ENCODE measurements around the gene EGFR.

Gene EGFR

GRCh38 chr7:55130395-55131141 lies 111.8 kb downstream of the EGFR start:
- no peaks in the 10 kb centered on the region for H3K79me2 ChIP-seq (ENCODE audit: insufficient read depth, low read length)
- H4K20me1 ChIP-seq (ENCODE audit: insufficient read depth, low read length) = no peaks in the 10 kb centered on the region
- H3K4me2 ChIP-seq (ENCODE audit: low read length) = no peak overlapping the region
- no peak overlapping the region for H2AFZ ChIP-seq (ENCODE audit: low read length)
- H3K4me3 ChIP-seq (ENCODE audit: low read depth, low read length, poor library complexity, severe bottlenecking) = no peak overlapping the region
- 0 out of 2 replicates have a peak, but pooled peaks cover 3% of the 10 kb centered on the region for H3K27me3 ChIP-seq (ENCODE audit: insufficient read depth, low read length)
- no peaks in the 10 kb centered on the region for H3F3A ChIP-seq (ENCODE audit: insufficient read depth, low read length)
- no peaks in the 10 kb centered on the region for H3K36me3 ChIP-seq (ENCODE audit: insufficient read depth, low read length)
- no peaks in the 10 kb centered on the region for H3K4me1 ChIP-seq (ENCODE audit: insufficient read depth, low read length, severe bottlenecking)
- no peaks in the 10 kb centered on the region for H3K9me3 ChIP-seq (ENCODE audit: low read length)
- no peak overlapping the region for H3K9ac ChIP-seq (ENCODE audit: low read length)
- H3K9me2 ChIP-seq (ENCODE audit: low read depth, low read length) = no peaks in the 10 kb centered on the region
- H3K27ac ChIP-seq (ENCODE audit: low read depth, low read length, poor library complexity, severe bottlenecking) = no peak overlapping the region
- no peak for TF ChIP-seq CTCF (IDR thresholded peaks at IDR 0.05; ENCODE audit: low read length)
- TF ChIP-seq EZH2 (IDR thresholded peaks at IDR 0.05; ENCODE audit: borderline replicate concordance, low read length) = no peak

GRCh38 chr7:55131142-55131929 lies 112.5 kb downstream of the EGFR start:
- no peak overlapping the region for H3K4me3 ChIP-seq (ENCODE audit: low read depth, low read length, poor library complexity, severe bottlenecking)
- no peaks in the 10 kb centered on the region for H4K20me1 ChIP-seq (ENCODE audit: insufficient read depth, low read length)
- TF ChIP-seq EZH2 (IDR thresholded peaks at IDR 0.05; ENCODE audit: borderline replicate concordance, low read length) (no peak), CTCF (IDR thresholded peaks at IDR 0.05; ENCODE audit: low read length) (no peak)
- no peaks in the 10 kb centered on the region for H3K4me1 ChIP-seq (ENCODE audit: insufficient read depth, low read length, severe bottlenecking)
- H3K27me3 ChIP-seq (ENCODE audit: insufficient read depth, low read length) = 0 out of 2 replicates have a peak, but pooled peaks cover 3% of the 10 kb centered on the region
- H3K79me2 ChIP-seq (ENCODE audit: insufficient read depth, low read length) = no peaks in the 10 kb centered on the region
- H2AFZ ChIP-seq (ENCODE audit: low read length) = no peak overlapping the region
- H3K4me2 ChIP-seq (ENCODE audit: low read length) = no peak overlapping the region
- no peaks in the 10 kb centered on the region for H3K9me2 ChIP-seq (ENCODE audit: low read depth, low read length)
- H3K36me3 ChIP-seq (ENCODE audit: insufficient read depth, low read length) = no peaks in the 10 kb centered on the region
- no peaks in the 10 kb centered on the region for H3F3A ChIP-seq (ENCODE audit: insufficient read depth, low read length)
- no peak overlapping the region for H3K27ac ChIP-seq (ENCODE audit: low read depth, low read length, poor library complexity, severe bottlenecking)
- H3K9ac ChIP-seq (ENCODE audit: low read length) = no peak overlapping the region
- no peaks in the 10 kb centered on the region for H3K9me3 ChIP-seq (ENCODE audit: low read length)

- Histone ChIP-seq H3K4me3 (ENCODE audit: low read depth, low read length, poor library complexity, severe bottlenecking) (no peak overlapping the region), H2AFZ (ENCODE audit: low read length) (no peak overlapping the region), H3K27ac (ENCODE audit: low read depth, low read length, poor library complexity, severe bottlenecking) (no peak overlapping the region), H3K9me3 (ENCODE audit: low read length) (no peaks in the 10 kb centered on the region), H3K4me1 (ENCODE audit: insufficient read depth, low read length, severe bottlenecking) (no peaks in the 10 kb centered on the region), H3K79me2 (ENCODE audit: insufficient read depth, low read length) (no peaks in the 10 kb centered on the region), H3K9me2 (ENCODE audit: low read depth, low read length) (no peaks in the 10 kb centered on the region), H3K9ac (ENCODE audit: low read length) (no peak overlapping the region), H3K27me3 (ENCODE audit: insufficient read depth, low read length) (0 out of 2 replicates have a peak, but pooled peaks cover 3% of the 10 kb centered on the region), H3F3A (ENCODE audit: insufficient read depth, low read length) (no peaks in the 10 kb centered on the region), H3K4me2 (ENCODE audit: low read length) (no peak overlapping the region), H4K20me1 (ENCODE audit: insufficient read depth, low read length) (no peaks in the 10 kb centered on the region), H3K36me3 (ENCODE audit: insufficient read depth, low read length) (no peaks in the 10 kb centered on the region)
- TF ChIP-seq CTCF (IDR thresholded peaks at IDR 0.05; ENCODE audit: low read length) (no peak), EZH2 (IDR thresholded peaks at IDR 0.05; ENCODE audit: borderline replicate concordance, low read length) (no peak)
Observed at GRCh38 chr7:55132550-55132889, 113.7 kb downstream of the EGFR start.

Data from OCI-LY1 (cell line).